SHP77 (cell line): ENCODE data around the gene TRPV6.
A peak's percentile ranks its signal among the peaks of the same experiment; 100 is the strongest.

Experiments
- DNase-seq, 2 experiments: peaks; one replicate each; lab custom pipeline; 2025; lab: John Stamatoyannopoulos, UW

Gene TRPV6

DNA sequence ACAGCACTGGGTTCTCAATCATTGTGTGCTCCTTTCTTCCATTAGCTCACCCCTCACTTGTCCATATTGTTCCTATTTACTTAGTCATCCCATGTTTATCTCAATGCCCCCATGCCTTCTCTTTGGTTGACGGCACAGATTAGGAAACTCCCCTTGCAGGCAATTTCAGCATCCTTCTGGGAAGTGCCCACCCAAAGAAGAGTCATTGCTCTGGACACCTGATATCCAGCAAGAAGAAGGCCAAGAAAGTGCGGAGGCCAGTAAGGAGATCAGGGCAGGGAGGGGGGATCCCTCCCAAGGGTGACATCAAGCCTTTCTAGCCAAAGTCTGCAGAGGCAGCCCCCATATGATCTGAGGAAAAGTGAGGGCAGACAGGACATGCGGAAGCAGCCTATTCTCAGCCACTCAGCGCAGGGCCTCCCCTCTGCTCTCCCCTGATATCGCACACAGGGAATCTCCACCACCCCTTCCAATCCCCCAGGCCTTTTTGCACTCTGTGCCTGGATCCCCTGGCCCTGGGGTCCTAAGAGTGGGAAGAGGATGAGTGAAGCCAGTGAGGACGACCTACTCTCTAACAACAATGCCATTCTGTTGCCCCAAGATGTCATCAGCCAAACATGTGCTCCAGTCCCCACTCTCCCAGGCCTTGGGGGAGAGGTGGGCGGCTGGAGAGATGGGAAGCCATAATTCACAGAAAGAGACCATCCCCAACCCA, 1.8 kb downstream of the TRPV6 start:
- no peak for DNase-seq

DNA sequence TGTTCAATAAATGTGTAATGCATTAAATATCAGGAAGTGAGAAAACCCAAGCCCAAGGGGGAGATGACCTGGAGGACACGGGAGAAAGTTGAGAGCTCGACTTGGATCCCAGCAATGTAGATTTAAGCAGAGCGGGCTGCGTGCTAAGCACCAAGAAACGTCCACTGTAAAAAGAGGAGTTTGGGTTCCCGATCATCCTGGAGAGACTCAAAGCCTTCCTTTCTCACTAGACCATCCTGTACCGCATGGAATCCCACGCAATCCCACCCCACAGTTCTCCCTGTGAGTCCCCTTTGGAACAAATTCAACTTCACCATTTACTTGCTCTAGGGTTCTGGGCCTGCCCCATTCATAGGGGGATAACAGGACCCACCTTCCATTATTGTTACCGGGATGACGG, 2.4 kb downstream of the TRPV6 start:
- DNase-seq, result no peak

DNA sequence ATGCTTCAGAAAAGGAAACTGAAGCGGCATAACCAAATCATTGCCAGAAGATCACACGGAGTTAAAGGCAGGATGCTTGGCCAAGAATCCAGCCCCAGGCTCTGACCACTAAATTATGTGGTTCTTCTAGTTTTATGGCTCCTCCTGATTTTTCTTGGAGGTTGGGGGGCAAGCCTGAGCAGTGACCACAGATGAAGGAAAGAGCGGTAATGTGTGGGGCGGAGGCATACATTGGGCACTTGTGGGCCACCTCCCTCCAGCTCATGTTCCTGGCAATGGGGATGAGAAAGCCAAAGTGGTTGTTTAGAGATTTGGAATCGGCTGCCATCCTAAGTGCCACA, 3.2 kb downstream of the TRPV6 start:
- DNase-seq, result no peak

DNA sequence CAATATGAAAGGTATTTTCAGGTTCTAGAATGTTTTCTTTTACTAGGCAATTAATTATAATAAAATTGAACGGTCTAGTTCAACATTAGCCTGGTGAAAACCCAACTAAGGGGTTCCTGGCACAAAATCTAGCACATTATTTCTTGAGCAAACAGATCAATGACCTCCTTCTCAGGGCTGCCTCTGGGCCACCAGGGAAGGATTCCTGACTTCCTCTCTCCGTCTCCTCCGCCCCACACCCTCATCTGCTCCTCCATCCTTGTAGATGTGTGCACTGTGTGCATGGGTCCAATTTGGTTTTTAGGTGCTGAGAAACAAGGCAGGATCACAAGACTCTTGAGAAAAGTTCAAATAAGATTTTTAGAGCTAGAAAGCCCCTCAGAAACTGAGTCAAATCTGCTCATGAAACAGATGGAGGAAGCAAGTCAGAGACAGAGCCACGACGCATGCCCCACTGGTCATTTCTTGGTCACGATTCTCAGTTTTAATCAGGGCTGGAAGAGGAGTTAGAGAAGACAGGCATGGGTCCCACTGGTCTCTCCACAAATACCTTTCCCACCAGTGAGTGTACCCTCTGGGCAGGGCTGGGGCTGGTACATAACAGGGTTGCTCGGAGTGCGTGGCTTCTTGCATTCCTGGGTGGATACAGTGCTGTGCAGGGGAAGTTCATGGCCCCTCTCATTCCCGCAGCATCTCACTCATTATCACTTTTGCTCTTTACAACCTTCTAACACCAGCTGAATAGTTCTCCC, 3.8 kb downstream of the TRPV6 start:
- no peak for DNase-seq

DNA sequence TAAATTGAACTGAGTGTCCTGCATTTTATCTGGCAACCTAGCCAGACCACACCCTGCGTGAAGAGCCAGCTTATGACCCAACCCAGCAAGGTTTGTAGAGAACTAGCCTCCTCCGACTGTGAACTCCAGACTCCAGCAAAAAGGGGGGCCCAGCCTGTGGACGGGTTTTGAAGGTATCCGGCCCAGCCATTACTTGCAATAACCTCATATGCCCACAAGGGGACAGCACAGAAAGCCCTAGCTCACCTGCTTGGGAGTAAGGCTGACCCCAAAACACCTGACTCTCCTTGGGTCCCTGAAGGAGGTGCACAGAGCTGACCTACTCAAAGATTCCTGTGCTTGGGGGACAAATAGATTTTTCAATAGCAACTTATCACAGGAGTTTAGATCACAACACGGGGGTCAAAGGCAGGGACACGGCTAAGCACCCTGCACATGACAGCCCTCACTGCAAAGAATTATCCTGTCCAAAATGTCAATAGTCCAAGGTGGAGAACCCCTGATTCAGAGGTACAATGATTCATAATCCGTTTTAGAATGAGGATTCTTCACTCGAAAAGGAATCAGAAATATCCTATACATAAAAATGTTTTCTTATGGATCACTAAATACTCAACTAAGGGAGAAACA, 4.6 kb downstream of the TRPV6 start:
- no peak for DNase-seq

DNA sequence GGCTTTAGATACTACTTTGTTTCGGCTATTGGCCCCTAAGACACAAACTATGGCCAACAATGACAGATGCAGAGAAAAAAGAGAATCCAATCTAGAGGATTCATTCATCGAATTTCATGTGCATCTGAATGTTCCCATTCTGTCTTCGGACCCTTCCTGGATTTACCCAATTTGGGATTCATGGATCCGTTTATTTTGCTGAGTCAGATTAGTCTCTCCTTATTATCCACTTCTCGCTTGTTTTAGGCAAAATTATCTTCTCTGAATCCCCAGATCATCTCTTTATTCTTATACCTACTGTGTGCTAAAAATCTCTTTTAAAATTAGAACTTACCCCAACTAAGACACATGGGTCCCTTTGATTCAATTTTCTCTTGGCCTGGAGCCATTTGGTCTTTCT, 6.5 kb downstream of the TRPV6 start:
- DNase-seq, result no peak

DNA sequence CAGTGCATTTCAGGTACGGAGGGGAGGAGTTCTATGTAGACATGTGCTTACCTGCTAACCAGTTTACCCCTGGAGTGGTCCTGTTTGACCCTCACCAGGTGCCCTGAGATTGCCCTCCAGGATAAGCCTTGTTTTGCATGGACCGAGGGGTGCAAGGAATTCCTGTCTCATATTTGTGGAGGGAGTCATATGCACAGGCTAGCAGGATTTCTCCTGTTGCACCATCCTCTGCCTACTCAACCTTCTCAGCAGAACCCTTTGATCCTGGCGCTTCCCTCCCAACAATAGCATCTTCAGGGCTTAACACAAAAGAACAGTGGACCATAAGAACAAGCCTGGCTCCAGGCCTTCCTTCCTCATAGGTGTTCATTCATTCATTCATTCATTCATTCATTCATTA, 7.2 kb downstream of the TRPV6 start:
- DNase-seq, result no peak

DNA sequence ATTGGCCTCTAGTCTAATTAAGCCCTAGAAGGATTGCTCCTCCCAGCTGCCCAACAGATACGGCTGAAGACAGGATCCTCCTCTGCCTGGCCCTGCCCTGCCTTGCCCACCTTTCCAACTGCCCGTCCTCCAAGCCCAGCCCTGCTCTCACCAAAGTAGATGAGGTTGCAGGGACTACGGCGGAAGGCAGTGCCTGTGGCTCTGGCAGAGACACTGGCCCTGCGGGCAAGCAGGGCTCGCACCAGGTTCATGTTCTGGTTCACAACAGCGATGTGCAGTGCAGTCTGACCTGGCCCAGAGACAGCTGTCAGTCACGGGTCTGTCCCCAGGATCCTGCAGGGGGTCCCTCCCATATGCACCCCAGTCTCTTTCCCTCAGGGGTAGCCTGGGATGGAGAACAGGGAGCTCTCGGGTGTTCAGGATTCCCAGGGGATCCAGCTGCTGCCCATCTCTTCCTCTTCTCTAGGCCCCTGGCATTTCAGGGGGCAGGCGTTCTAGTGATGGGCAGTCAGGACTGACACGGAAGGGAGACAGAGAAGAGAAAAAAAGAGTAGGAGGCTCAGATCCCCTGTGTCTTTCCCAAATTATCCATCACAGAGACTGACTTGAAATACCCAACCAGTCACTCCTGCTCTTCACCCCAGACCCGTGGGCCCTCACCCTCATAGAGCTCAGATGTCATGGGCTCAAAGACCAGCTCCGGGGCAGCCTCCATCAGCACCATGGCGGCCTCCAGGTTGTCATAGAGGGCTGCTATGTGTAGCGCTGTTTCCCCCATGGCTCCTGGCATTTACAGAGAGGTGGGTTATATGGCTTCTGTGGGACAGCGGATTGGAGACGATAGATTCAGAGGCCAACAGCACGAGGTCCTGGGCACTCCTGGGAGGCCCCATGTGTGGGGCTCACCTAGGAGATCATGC, 8.3 kb downstream of the TRPV6 start:
- DNase-seq, result no peak

DNA sequence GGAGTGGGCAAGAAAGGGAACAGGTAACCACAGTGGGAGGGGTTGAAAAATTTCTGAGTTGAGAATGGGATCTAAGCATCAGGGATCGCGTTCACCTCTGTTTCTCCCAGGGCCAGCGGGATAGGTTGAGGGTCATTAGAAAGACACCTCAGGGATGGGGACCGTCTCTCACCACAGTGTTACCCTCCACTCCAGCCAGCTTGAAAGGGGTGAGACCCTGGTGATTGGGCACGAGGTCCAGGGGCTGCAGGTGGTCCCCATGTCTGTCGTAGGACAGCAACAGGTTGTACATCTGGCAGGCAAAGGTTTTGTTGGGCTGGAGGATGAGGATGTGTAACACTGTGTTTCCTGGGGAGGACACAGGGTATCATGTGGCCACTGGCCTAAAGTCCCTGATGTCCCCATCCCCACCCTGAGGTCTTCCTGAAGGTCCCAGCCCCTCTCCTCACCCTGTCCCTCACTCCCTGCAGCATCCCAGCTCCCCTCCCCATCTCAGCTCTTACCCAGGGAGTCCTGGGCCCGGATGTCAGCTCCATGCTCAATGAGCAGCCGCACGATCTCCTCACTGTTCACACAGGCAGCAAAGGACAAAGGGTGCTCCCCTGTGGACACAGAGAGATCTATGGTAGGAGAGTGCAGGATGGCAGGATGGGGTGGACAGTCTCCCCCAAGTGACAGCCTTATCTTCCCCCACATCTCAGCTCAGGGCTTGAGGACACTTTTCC, 9.1 kb downstream of the TRPV6 start:
- no peak for DNase-seq

DNA sequence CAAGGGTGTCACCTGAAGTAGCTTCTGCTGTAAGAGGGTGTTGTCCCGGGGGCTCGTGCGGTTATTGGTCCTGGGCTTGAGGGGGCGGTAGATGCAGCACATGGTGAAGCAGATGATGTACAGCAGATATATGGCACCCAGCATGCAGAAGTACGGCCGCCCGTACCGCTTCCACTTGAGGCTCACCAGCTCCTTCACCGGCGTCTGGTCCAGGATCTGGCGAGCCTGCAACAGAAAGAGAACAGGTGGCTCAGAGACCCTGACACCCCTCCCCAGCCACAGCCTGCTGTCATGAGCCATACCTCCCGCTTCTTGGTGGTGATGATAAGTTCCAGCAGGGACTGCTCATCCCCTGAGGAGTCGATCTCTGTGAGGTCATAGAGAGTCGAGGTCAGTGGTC, 10.1 kb downstream of the TRPV6 start:
- DNase-seq, result no peak

DNA sequence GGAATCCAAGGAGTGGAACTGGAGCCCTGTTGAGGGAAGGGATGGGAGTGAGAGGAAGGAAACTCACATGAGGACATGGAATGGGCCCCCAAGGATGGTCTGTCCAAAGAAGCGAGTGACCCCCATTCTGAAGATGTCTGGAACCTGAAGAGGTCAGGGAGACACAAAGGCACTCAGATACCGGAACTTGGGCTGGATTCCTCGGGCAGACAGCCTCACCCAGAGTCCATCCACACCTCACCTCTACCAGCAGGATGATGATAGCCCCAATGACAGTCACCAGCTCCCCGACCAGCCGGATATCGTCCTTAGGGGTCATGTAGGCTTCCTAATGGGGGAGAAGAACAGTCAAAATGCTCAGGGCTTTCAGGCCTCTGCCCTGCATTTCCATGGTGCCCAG, 10.7 kb downstream of the TRPV6 start:
- DNase-seq, result no peak

DNA sequence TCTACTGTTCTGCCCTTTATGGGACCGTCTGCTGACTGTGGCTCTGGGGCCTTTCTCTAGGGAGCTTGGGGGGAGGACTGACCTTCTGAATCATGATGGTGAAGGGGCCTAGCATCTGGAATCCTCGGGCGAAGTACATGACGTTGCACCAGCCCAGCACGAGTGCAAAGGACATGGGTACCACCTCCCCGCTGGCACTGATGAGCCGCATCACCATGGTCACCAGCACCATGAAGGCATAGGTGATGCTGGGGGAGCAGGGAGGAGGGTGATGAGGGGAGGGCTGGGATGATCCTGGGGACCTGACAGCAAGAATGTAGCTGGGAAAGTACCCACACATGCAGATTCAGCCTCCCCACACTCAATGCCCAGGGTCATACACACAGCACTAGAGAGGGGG, 11.1 kb downstream of the TRPV6 start:
- DNase-seq, result no peak

DNA sequence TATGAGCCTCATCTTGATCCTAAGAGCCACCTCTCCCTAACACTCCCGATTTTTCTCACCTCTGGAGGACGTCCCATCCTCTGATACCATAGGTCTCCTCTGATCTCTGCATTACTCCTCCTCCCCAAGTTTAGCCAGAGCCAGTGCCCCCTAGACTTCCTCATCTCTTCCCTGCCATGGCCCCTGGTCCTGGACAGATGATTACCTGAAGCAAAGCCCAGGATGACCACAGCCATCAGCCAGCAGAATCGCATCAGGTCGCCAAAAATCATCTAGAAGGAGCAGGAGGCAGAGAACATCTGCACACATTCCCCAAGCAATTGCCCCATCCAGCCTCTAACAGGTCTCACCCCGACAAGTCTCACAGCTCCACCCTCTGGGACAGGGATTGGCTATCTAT, 11.7 kb downstream of the TRPV6 start:
- DNase-seq, result no peak

DNA sequence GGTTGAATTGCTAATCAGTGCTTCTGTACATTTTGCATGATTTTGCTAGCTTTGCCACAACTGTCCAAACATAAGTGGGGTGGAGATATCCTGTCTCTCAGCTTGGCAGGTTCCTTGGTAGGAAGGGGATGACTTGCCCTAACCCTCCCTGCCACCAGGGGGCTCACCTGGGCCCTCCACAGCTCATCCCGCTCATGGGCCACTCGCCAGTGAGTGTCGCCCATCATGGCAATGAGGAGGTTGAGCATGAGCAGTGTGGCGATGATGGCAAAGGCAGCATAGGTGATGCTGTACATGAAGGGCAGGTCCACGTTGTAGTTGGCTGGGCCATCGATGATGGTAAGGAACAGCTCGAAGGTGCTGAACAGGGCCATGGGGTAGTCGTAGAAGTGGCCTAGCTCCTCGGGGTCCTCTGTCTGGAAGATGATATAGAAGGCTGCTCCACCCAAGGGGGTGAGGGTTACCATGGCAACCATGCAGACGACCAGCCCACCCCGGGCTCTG, 12.2 kb downstream of the TRPV6 start:
- DNase-seq, result no peak

DNA sequence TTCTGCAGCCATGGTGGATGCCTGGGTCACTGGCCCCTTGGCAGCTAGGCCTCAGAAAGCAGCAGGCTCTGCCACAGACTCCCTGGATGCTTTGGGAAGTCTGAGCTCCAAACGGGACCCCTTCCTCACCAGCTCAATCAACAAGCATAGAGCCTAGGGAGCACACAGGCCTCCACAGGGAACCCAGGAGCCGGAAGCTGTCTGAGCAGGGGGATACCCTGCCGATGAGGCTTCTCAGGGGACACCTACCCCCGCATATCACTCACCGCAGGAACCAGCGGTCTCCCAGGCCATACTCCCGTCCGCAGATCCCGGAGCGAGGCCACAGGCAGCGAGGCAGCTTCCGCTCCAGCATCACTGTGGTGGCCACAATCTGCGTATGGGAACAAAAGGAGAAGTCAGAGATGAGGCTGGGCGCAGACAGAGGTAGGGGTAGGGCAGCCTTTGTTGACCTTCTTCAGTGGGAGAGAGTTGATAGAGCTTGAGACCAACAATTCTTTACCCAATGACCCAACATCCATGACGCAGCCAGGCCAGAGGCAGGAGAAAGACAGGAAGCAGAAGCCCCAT, 13.4 kb downstream of the TRPV6 start:
- no peak for DNase-seq

DNA sequence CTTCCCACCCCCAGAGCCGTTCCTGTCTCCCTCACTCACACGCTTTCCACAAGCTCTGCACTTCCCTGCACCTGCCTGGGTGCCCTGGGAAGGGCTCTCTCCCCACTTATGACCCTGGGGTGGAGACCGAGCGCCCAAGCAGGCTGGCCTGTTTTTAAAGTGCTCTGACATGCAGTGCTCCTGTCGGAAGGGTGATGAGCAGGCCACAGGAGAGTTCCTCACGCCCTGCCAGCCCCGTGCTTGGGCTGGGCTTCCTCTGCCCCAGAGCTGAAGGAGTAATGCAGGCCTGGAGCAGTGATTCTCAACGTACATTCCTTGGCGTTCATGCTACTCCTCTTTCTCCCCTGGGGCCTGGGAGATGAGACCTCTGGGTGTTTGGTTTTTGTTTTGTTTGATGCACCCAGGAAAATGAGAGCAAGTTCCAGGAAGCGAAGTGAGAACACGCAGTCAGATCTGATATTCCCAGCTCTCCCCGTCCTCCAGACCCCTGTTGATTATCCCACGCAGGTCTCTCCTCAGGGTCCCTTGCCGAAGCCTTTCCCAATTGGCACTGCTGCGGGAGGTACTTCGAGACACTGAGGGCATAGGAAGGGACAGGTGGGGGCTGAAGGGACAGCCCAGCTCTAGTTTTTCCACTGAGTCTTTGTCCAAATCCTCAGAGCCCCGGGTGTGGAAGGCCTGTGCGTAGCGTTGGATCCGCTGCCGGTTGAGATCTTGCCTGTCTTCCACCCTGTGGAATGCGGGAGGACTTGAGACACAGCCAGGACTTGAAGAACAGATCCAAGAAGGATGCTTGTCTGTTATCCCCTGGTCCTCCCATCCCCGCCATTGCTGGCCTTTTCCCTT, 14.1 kb downstream of the TRPV6 start:
- DNase-seq, result no peak

DNA sequence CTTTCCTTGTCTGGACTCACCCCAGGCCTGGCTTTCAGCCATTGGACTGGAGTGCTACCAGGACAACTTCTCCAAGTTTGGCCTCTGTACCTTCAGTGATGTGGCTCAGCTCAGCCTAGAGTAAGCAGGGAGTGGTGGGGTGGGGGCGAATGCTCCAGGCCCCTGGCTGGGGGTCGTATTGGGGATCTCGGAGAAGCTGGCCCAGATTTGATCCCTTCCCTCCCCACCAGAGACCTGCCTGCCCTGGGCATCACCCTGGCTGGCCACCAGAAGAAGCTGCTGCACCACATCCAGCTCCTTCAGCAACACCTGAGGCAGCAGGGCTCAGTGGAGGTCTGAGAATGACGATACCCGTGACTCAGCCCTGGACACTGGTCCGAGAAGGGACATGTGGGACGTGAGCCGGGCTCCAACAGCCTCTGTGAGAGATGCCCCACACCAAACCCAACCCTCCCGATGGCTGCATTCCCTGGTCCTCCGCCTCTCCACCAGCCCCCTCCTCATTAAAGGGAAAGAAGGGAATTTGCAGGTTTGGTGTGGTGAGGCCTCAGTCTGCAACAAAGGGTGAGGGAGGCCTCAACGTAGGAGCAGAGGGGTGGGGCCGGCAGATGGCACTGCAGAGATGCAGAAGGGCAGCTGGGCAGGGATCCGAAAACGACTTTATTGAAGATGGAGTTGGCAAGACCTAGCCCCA, 14.8 kb downstream of the TRPV6 start:
- DNase-seq, result peak in 1 of 2 experiments; percentile 10

DNA sequence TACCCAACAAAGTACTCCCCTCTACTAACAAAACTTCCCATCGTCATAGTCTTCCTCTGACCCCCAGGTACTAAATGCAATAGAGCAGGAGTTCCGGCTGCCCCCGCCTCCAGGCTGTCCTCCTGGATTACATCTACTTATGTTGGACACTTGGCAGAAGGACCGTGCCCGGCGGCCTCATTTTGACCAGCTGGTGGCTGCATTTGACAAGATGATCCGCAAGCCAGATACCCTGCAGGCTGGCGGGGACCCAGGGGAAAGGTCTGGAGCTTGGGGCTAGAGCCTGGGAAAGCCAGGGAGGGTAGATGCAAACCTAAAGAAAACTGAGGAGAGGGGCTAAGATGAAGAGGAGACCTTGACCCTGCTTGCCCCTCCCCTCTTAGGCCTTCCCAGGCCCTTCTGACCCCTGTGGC, 15.4 kb downstream of the TRPV6 start:
- no peak for DNase-seq

DNA sequence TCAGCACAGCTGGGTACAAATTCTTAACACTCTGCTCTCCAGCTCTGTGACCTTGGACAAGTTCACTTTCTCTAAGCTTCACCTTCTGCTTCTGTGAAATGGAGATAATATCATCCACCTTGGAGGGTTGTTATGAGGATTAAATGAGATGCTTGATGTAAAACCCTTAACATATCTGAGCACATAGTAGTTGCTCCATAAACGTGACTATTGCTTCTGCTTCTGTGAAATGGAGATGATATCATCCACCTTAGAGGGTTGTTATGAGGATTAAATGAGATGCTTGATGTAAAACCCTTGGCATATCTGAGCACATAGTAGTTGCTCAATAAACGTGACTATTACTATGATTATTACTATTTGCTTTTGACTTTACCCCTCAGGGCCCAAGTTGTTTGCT, 16.1 kb downstream of the TRPV6 start:
- no peak for DNase-seq

DNA sequence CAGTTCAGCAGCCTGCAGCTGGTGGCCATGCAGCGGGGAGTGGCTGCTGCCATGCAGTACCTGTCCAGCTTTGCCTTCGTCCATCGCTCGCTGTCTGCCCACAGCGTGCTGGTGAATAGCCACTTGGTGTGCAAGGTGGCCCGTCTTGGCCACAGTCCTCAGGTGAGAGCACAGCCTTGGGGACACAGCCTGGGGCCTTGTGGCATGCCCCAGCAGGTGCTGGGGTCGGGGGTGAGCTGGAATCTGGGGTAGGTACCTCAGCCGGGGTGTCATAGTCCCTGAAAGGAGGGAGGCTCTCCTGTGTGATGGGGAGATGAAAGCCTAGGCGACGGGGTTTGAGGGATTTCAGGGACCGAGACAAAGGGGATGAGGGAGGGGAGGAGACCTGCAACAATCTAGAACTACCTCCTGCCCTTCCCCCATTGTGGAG, 16.5 kb downstream of the TRPV6 start:
- DNase-seq, result no peak
